ENCODE results near the gene PDILT. TPM values are rescaled to one million over a fixed set of nuclear protein-coding genes. Genes with fewer than 3 reads are reported as not detected.
A peak's percentile ranks its signal among the peaks of the same experiment; 100 is the strongest.
"Not testable (repeated sequence)": the region's sequence is repeated elsewhere in the genome, so short reads cannot be mapped to it uniquely, and the experiment has no call there.

The PDILT gene
- total and polyA plus RNA-seq, 9 of the 15 experiments (the other 6 are each of a cell fraction or from before 2014, with no cell fraction given), result not detected

- TF ChIP-seq REST (IDR thresholded peaks at IDR 0.05; ENCODE audit: borderline replicate concordance), result peak; percentile 74
- no peak for TF ChIP-seq REST (CRISPR knock-in tag; IDR thresholded peaks at IDR 0.05; ENCODE audit: low read depth)
- no peak for TF ChIP-seq ZNF3 (CRISPR knock-in tag; IDR thresholded peaks at IDR 0.05)
- TF ChIP-seq GABPB2 (CRISPR knock-in tag; conservative IDR thresholded peaks at IDR 0.05), result no peak
- no peak for TF ChIP-seq TCF7 (IDR thresholded peaks at IDR 0.05; ENCODE audit: borderline replicate concordance)
- peak; percentile 48; the same call in 1 of the 2 replicates for TF ChIP-seq EHMT2 (IDR thresholded peaks at IDR 0.05)
- TF ChIP-seq SAFB2 (IDR thresholded peaks at IDR 0.05; ENCODE audit: borderline replicate concordance, low read depth, low read length, severe bottlenecking), result no peak
These were observed 19.8 kb upstream of the PDILT start (continued) for GRCh38 chr16:20424129-20424866.

GRCh38 chr16:20423772-20424128 is 19.2 kb upstream of the PDILT start:
- H2AFZ ChIP-seq (ENCODE audit: low read depth, low read length); H3K9ac ChIP-seq (ENCODE audit: insufficient read depth in 1 of 2, low read depth in 2 of 2, low read length in 2 of 2); intact Hi-C loops (cut with micrococcal nuclease); ATAC-seq; H3K27ac ChIP-seq (ENCODE audit: extremely low read depth, low read depth, low read length); CTCF ChIA-PET (ENCODE audit: low intra/inter-chr PET ratio); H3K4me2 ChIP-seq (ENCODE audit: insufficient read depth, low read length); H3K9me3 ChIP-seq (replicated peaks; ENCODE audit: control insufficient read depth, insufficient read depth, low read depth, low read length); H3K9me1 ChIP-seq (ENCODE audit: control insufficient read depth, insufficient read depth, low read length); FAIRE-seq; POLR2A ChIA-PET; H3K27me3 ChIP-seq (ENCODE audit: control insufficient read depth in 2 of 2, insufficient read depth in 2 of 2, low read length in 2 of 2); H3K36me3 ChIP-seq (ENCODE audit: control insufficient read depth, insufficient read depth, low read length); DNase-seq (ENCODE audit: extremely low read depth in 1 of 4, low spot score in 3 of 4); in situ Hi-C loops (cut with MboI); H3K79me2 ChIP-seq (ENCODE audit: control insufficient read depth, insufficient read depth, low read length); BruUV-seq (replicated peaks); H3K4me1 ChIP-seq (replicated peaks in 1 of 2; ENCODE audit: control insufficient read depth in 2 of 2, insufficient read depth in 2 of 2, low read length in 2 of 2); H3K4me3 ChIP-seq; H4K20me1 ChIP-seq (replicated peaks; ENCODE audit: control insufficient read depth, insufficient read depth, low read length): not testable (repeated sequence)
- 0% methylated on average over 5 of the region's 5 CpGs for WGBS (ENCODE audit: insufficient coverage, low coverage, missing lambda C conversion rate)

GRCh38 chr16:20421748-20422147 is 17.2 kb upstream of the PDILT start:
- ATAC-seq; BruUV-seq (replicated peaks); H4K20me1 ChIP-seq (replicated peaks; ENCODE audit: control insufficient read depth, insufficient read depth, low read length); H3K4me3 ChIP-seq; POLR2A ChIA-PET; FAIRE-seq; H3K4me2 ChIP-seq (ENCODE audit: insufficient read depth, low read length); H2AFZ ChIP-seq (ENCODE audit: low read depth, low read length); intact Hi-C loops (cut with micrococcal nuclease); H3K9me1 ChIP-seq (ENCODE audit: control insufficient read depth, insufficient read depth, low read length); in situ Hi-C loops (cut with MboI); H3K27me3 ChIP-seq (ENCODE audit: control insufficient read depth in 2 of 2, insufficient read depth in 2 of 2, low read length in 2 of 2); H3K9me3 ChIP-seq (replicated peaks; ENCODE audit: control insufficient read depth, insufficient read depth, low read depth, low read length); CTCF ChIA-PET (ENCODE audit: low intra/inter-chr PET ratio); H3K36me3 ChIP-seq (ENCODE audit: control insufficient read depth, insufficient read depth, low read length); H3K9ac ChIP-seq (ENCODE audit: insufficient read depth in 1 of 2, low read depth in 2 of 2, low read length in 2 of 2); DNase-seq (ENCODE audit: extremely low read depth in 1 of 4, low spot score in 3 of 4); H3K79me2 ChIP-seq (ENCODE audit: control insufficient read depth, insufficient read depth, low read length); H3K4me1 ChIP-seq (replicated peaks in 1 of 2; ENCODE audit: control insufficient read depth in 2 of 2, insufficient read depth in 2 of 2, low read length in 2 of 2); H3K27ac ChIP-seq (ENCODE audit: extremely low read depth, low read depth, low read length): not testable (repeated sequence)
- WGBS (ENCODE audit: insufficient coverage, low coverage, missing lambda C conversion rate), result 0% methylated on average over 2 of the region's 2 CpGs
